Endothelial cell of umbilical vein (primary cell): Measurements from ENCODE around the gene MTF1. TPM values are rescaled to one million over a fixed set of nuclear protein-coding genes. Genes with fewer than 3 reads are reported as not detected.

Source experiments
- BruUV-seq: library from RNA; stranded (reverse); fragments of 400-500 nt; replicated peaks from 2 replicates; lab custom pipeline; 2021; lab: Mats Ljungman, UMichigan
- CTCF ChIA-PET: fragments of 300-600, 350-600 bp; sonication (Branson Sonifier 250); formaldehyde crosslinking; loops from one replicate; lab custom pipeline; 2021; ENCODE audit warnings: antibody characterized with exemption, inconsistent platforms; lab: Charles Lee
- POLR2A ChIA-PET: fragments of 300-600, 350-600 bp; sonication (Branson Sonifier 250); formaldehyde crosslinking; loops from one replicate; lab custom pipeline; 2021; ENCODE audit warnings: antibody characterized with exemption, inconsistent platforms; lab: Charles Lee
- DNase-seq: peaks from one replicate; pipeline ENCODE4 v3.0.0-alpha.2; 2011; ENCODE audit warnings: low read depth, low spot score
- FAIRE-seq: peaks from 2 replicates; lab custom pipeline; 2011; peaks lifted over from hg19 to GRCh38; lab: Jason Lieb, UNC
- H2AFZ ChIP-seq: 2 replicates; pipeline ENCODE4 v1.6.0; 2012; ENCODE audit warnings: low read depth, low read length, control low read depth, inconsistent platforms
- H3K27ac ChIP-seq: 2 replicates; pipeline ENCODE4 v1.5.1; 2011; ENCODE audit warnings: low read depth, mild to moderate bottlenecking, control low read depth, low read length, moderate library complexity; ENCODE audit not compliant: insufficient read depth
- H3K27me3 ChIP-seq, 2 experiments: 2 replicates each; pipeline versions ENCODE4 v1.6.0 to v1.6.1; 2011; ENCODE audit warnings: low read length in 2 of 2, mixed read lengths in 1 of 2; ENCODE audit not compliant: control insufficient read depth in 2 of 2, insufficient read depth in 2 of 2
- H3K36me3 ChIP-seq, 2 experiments: 2 replicates in 1 of 2; 3 replicates in 1 of 2; pipeline ENCODE4 v1.5.1; 2011; ENCODE audit warnings: low read length in 2 of 2, mild to moderate bottlenecking in 1 of 2, moderate library complexity in 1 of 2; ENCODE audit not compliant: control insufficient read depth in 2 of 2, insufficient read depth in 2 of 2; ENCODE audit errors: extremely low read depth in 1 of 2
- H3K4me1 ChIP-seq: 3 replicates; pipeline ENCODE4 v1.5.1; 2011; ENCODE audit warnings: mild to moderate bottlenecking, low read length; ENCODE audit not compliant: control insufficient read depth, insufficient read depth; ENCODE audit errors: extremely low read depth
- H3K4me2 ChIP-seq: 2 replicates; pipeline ENCODE4 v1.6.1; 2011; ENCODE audit warnings: low read length, control low read depth, mixed read lengths; ENCODE audit not compliant: insufficient read depth
- H3K4me3 ChIP-seq, 3 experiments: fragments of 200-600 bp in 1 of 3; sonication (generic), shearing (Covaris generic) in 1 of 3; replicated peaks in 1 of 3; 2 replicates each; pipeline ENCODE4 v1.5.1; 2011 to 2016; ENCODE audit warnings: control low read depth in 3 of 3, low read length in 3 of 3, mild to moderate bottlenecking in 2 of 3, inconsistent platforms in 1 of 3, low read depth in 1 of 3, moderate library complexity in 1 of 3; ENCODE audit not compliant: insufficient read depth in 1 of 3
- H3K79me2 ChIP-seq: 2 replicates; pipeline ENCODE4 v1.6.0; 2012; ENCODE audit warnings: low read length, inconsistent platforms; ENCODE audit not compliant: control insufficient read depth, insufficient read depth
- H3K9ac ChIP-seq: replicated peaks from 2 replicates; pipeline ENCODE3; 2011; ENCODE audit warnings: low read length, control low read depth; ENCODE audit not compliant: insufficient read depth; ENCODE audit errors: extremely low read depth
- H3K9me1 ChIP-seq: replicated peaks from 3 replicates; pipeline ENCODE4 v1.6.0; 2011; ENCODE audit warnings: mild to moderate bottlenecking, low read length; ENCODE audit not compliant: control insufficient read depth, insufficient read depth; ENCODE audit errors: extremely low read depth
- H3K9me3 ChIP-seq: replicated peaks from 2 replicates; pipeline ENCODE4 v1.5.1; 2012; ENCODE audit warnings: low read length, inconsistent platforms; ENCODE audit not compliant: control insufficient read depth, insufficient read depth
- H4K20me1 ChIP-seq: replicated peaks from 2 replicates; pipeline ENCODE3; 2011; ENCODE audit warnings: mild to moderate bottlenecking, low read length; ENCODE audit not compliant: control insufficient read depth, insufficient read depth; ENCODE audit errors: extremely low read depth
- EZH2 ChIP-seq: IDR thresholded peaks from 2 replicates; pipeline ENCODE4 v1.6.1; 2012; ENCODE audit warnings: borderline replicate concordance, low read depth, mild to moderate bottlenecking, moderate library complexity, low read length, inconsistent platforms; ENCODE audit not compliant: severe bottlenecking
- FOS ChIP-seq: IDR thresholded peaks from 2 replicates; pipeline ENCODE4 v1.6.1; 2011; ENCODE audit warnings: mild to moderate bottlenecking, low read length, moderate library complexity, borderline replicate concordance; ENCODE audit not compliant: insufficient read depth
- GATA2 ChIP-seq: IDR thresholded peaks from 2 replicates; pipeline ENCODE4 v1.7.0; 2011; ENCODE audit warnings: low read depth, mild to moderate bottlenecking, moderate library complexity, mixed read lengths, low read length; ENCODE audit not compliant: insufficient read length, insufficient read depth
- MAX ChIP-seq: IDR thresholded peaks from 2 replicates; pipeline ENCODE4 v1.6.1; 2011; ENCODE audit not compliant: insufficient read depth, insufficient read length
- MYC ChIP-seq: IDR thresholded peaks from one replicate; pipeline ENCODE4 v1.6.1; 2011; ENCODE audit warnings: mild to moderate bottlenecking, low read depth, low read length
- POLR2A ChIP-seq: IDR thresholded peaks from 2 replicates; pipeline ENCODE4 v1.6.1; 2012; ENCODE audit warnings: low read depth, mild to moderate bottlenecking, control low read depth, low read length
- POLR2AphosphoS5 ChIP-seq: IDR thresholded peaks from 2 replicates; pipeline ENCODE4 v1.6.1; 2012; ENCODE audit warnings: low read depth, mild to moderate bottlenecking, control low read depth, low read length, moderate library complexity; ENCODE audit not compliant: insufficient read depth
- dilution Hi-C: fragments of 300-500 bp; cut with MboI; formaldehyde crosslinking; loops from one replicate; pipeline ENCODE4 v1.15.0; 2019; ENCODE audit warnings: low sequenced_read_pairs; ENCODE audit not compliant: extremely low pct_ligation_motif_present
- intact Hi-C: fragments of 100-400 bp; cut with micrococcal nuclease; formaldehyde crosslinking; loops from one replicate; pipeline ENCODE4 v1.10.0; 2022
- polyA plus RNA-seq, 4 experiments: library from polyadenylated mRNA; depleted of rRNA in 3 of 4; stranded (reverse) in 3 of 4; unstranded in 1 of 4; fragments of >200 nt; gene quantifications; 2 replicates each; pipeline versions ENCODE4 v1.2.1 to v1.2.3, GENCODE V29; 2011 to 2012; ENCODE audit warnings: missing spikeins in 1 of 4
- total RNA-seq: library from RNA; stranded (reverse); gene quantifications from 2 replicates; pipeline ENCODE4 v1.2.3, GENCODE V29; 2021
- TF ChIP-seq, protein P1 (sequence below), 2 donors: IDR thresholded peaks; 1 replicate in 1 of 2; 2 replicates in 1 of 2; pipeline ENCODE4 v1.5.1; 2011; ENCODE audit warnings: low read length in 2 of 2, mild to moderate bottlenecking in 2 of 2, moderate library complexity in 2 of 2, control low read depth in 1 of 2, inconsistent platforms in 1 of 2, low read depth in 1 of 2; ENCODE audit not compliant: insufficient read depth in 1 of 2; ENCODE audit errors: extremely low read depth in 1 of 2

The MTF1 gene
- total and polyA plus RNA-seq, 2 donors (not counting 3 experiments of a cell fraction or from before 2014, with no cell fraction given) = 4.9 to 18.5 TPM

GRCh38 chr1:37821481-37821880, 37.9 kb downstream of the MTF1 start:
- BruUV-seq = no TSS peak
- POLR2A ChIA-PET = no interaction called here
- Histone ChIP-seq H3K79me2 (no peaks in the 10 kb centered on the region), H3K4me1 (no peaks in the 10 kb centered on the region), H3K4me3 (no peak overlapping the region), H3K36me3 (peaks cover 7 to 19% of the 10 kb centered on the region in 2 experiments), H4K20me1 (no peaks in the 10 kb centered on the region), H3K9me3 (no peaks in the 10 kb centered on the region), H3K27me3 (no peaks in the 10 kb centered on the region), H2AFZ (no peak overlapping the region), H3K9ac (no peak overlapping the region), H3K27ac (no peak overlapping the region), H3K4me2 (no peak overlapping the region), H3K9me1 (no peaks in the 10 kb centered on the region)
- FAIRE-seq = no peak
- dilution Hi-C loops (no loop called here), intact Hi-C loops (no loop called here)
- no peak for TF ChIP-seq POLR2AphosphoS5
- no peak for TF ChIP-seq MYC
- TF ChIP-seq FOS = no peak
- TF ChIP-seq EZH2 = no peak
- no peak for TF ChIP-seq MAX
- TF ChIP-seq, protein P1, sequence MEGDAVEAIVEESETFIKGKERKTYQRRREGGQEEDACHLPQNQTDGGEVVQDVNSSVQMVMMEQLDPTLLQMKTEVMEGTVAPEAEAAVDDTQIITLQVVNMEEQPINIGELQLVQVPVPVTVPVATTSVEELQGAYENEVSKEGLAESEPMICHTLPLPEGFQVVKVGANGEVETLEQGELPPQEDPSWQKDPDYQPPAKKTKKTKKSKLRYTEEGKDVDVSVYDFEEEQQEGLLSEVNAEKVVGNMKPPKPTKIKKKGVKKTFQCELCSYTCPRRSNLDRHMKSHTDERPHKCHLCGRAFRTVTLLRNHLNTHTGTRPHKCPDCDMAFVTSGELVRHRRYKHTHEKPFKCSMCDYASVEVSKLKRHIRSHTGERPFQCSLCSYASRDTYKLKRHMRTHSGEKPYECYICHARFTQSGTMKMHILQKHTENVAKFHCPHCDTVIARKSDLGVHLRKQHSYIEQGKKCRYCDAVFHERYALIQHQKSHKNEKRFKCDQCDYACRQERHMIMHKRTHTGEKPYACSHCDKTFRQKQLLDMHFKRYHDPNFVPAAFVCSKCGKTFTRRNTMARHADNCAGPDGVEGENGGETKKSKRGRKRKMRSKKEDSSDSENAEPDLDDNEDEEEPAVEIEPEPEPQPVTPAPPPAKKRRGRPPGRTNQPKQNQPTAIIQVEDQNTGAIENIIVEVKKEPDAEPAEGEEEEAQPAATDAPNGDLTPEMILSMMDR (IDR thresholded peaks at IDR 0.05; ENCODE audit: extremely low read depth in 1 of 2, insufficient read depth in 1 of 2, low read depth in 1 of 2, low read length in 2 of 2) = no peak
- TF ChIP-seq GATA2 = no peak
- TF ChIP-seq POLR2A = no peak
- CTCF ChIA-PET = no interaction called here
- no peak for DNase-seq
